ENCODE data around the gene SAMD4A. TPM values are rescaled to one million over a fixed set of nuclear protein-coding genes. Genes with fewer than 3 reads are reported as not detected.

The SAMD4A gene
- polyA plus RNA-seq, 3 donors = 3.2 to 8.6 (median 4.2) TPM

- Mint-ChIP-seq H3K4me1 (no peaks in the 10 kb centered on the region), H3K27ac (no peak overlapping the region), H3K9me3 (no peaks in the 10 kb centered on the region), H3K27me3 (ENCODE audit: low read depth in 3 of 3) (peaks cover 0 to 2% (median 0%) of the 10 kb centered on the region in 3 donors), H3K4me3 (no peak overlapping the region), H3K36me3 (no peaks in the 10 kb centered on the region)
- Histone ChIP-seq H3K36me3 (replicated peaks in 1 of 2; ENCODE audit: control insufficient read depth in 1 of 2, insufficient read depth in 2 of 2, low read length in 2 of 2) (no peaks in the 10 kb centered on the region), H3K4me2 (replicated peaks; ENCODE audit: extremely low read depth, low read length, poor library complexity, severe bottlenecking) (no peak overlapping the region), H3K4me3 (replicated peaks in 1 of 3; ENCODE audit: low read depth in 2 of 3, low read length in 3 of 3) (no peak overlapping the region), H3K27me3 (ENCODE audit: control insufficient read depth in 2 of 2, insufficient read depth in 2 of 2, low read length in 2 of 2) (no peaks in the 10 kb centered on the region), H3K9me3 (replicated peaks in 1 of 2; ENCODE audit: control insufficient read depth in 1 of 2, insufficient read depth in 1 of 2, low read length in 2 of 2) (no peaks in the 10 kb centered on the region), H4K20me1 (ENCODE audit: insufficient read depth, low read length) (no peaks in the 10 kb centered on the region), H3K4me1 (ENCODE audit: control insufficient read depth in 1 of 2, insufficient read depth in 2 of 2, low read length in 2 of 2) (no peaks in the 10 kb centered on the region), H3K27ac (ENCODE audit: low read depth in 1 of 2, low read length in 2 of 2) (no peak overlapping the region), H3K9ac (ENCODE audit: insufficient read depth, low read length, poor library complexity, severe bottlenecking) (no peak overlapping the region), H3K79me2 (ENCODE audit: insufficient read depth, low read length) (no peaks in the 10 kb centered on the region), H2AFZ (ENCODE audit: insufficient read depth, low read depth, low read length, poor library complexity, severe bottlenecking) (no peak overlapping the region)
- no peak for TF ChIP-seq CTCF (IDR thresholded peaks at IDR 0.05)
- no peak for DNase-seq
- intact Hi-C loops (cut with micrococcal nuclease) = no loop called here
- no CpG with 5 or more reads among the region's 1 CpG for WGBS (ENCODE audit: insufficient coverage)
Observed at GRCh38 chr14:54603362-54603761, 36.4 kb downstream of the SAMD4A start.

GRCh38 chr14:54606178-54606577 is 39.2 kb downstream of the SAMD4A start:
- no peaks in the 10 kb centered on the region for H3K79me2 ChIP-seq (ENCODE audit: insufficient read depth, low read length)

More at GRCh38 chr14:54606178-54606577, 39.2 kb downstream of the SAMD4A start:
- no peaks in the 10 kb centered on the region for H3K36me3 Mint-ChIP-seq
- TF ChIP-seq CTCF (IDR thresholded peaks at IDR 0.05) = no peak
- DNase-seq = no peak
- Histone ChIP-seq H3K9me3 (replicated peaks in 1 of 2; ENCODE audit: control insufficient read depth in 1 of 2, insufficient read depth in 1 of 2, low read length in 2 of 2) (no peaks in the 10 kb centered on the region), H3K4me3 (replicated peaks in 1 of 3; ENCODE audit: low read depth in 2 of 3, low read length in 3 of 3) (no peak overlapping the region), H3K27ac (ENCODE audit: low read depth in 1 of 2, low read length in 2 of 2) (no peak overlapping the region), H3K27me3 (ENCODE audit: control insufficient read depth in 2 of 2, insufficient read depth in 2 of 2, low read length in 2 of 2) (no peaks in the 10 kb centered on the region), H3K36me3 (replicated peaks in 1 of 2; ENCODE audit: control insufficient read depth in 1 of 2, insufficient read depth in 2 of 2, low read length in 2 of 2) (no peaks in the 10 kb centered on the region), H3K9ac (ENCODE audit: insufficient read depth, low read length, poor library complexity, severe bottlenecking) (no peak overlapping the region), H3K4me2 (replicated peaks; ENCODE audit: extremely low read depth, low read length, poor library complexity, severe bottlenecking) (no peak overlapping the region), H3K4me1 (ENCODE audit: control insufficient read depth in 1 of 2, insufficient read depth in 2 of 2, low read length in 2 of 2) (no peaks in the 10 kb centered on the region), H2AFZ (ENCODE audit: insufficient read depth, low read depth, low read length, poor library complexity, severe bottlenecking) (no peak overlapping the region), H4K20me1 (ENCODE audit: insufficient read depth, low read length) (no peaks in the 10 kb centered on the region)
- H3K27ac Mint-ChIP-seq = peak overlapping the region in 1 of 7 donors; percentile 10
- peaks cover 0 to 3% (median 0%) of the 10 kb centered on the region in 3 donors for H3K27me3 Mint-ChIP-seq (ENCODE audit: low read depth in 3 of 3)
- WGBS (ENCODE audit: insufficient coverage) = 95% methylated on average over 5 of the region's 10 CpGs
- no peak overlapping the region for H3K4me3 Mint-ChIP-seq
- intact Hi-C loops (cut with micrococcal nuclease) = no loop called here
- H3K9me3 Mint-ChIP-seq = peaks cover 0 to 2% (median 0%) of the 10 kb centered on the region in 7 donors
- H3K4me1 Mint-ChIP-seq = no peaks in the 10 kb centered on the region
